Caco-2 (cell line): ENCODE measurements around the gene RNF6. TPM values are rescaled to one million over a fixed set of nuclear protein-coding genes. Genes with fewer than 3 reads are reported as not detected.

ENCODE experiments used
- BruUV-seq: library from RNA; stranded (reverse); fragments of 400-500 nt; replicated peaks from 2 replicates; lab custom pipeline; 2021; lab: Mats Ljungman, UMichigan
- CTCF ChIA-PET: fragments of 300-600 bp; sonication (Branson Sonifier 250); formaldehyde crosslinking; loops from one replicate; lab custom pipeline; 2022; ENCODE audit warnings: antibody characterized with exemption; lab: Charles Lee
- POLR2A ChIA-PET: fragments of 300-600 bp; sonication (Branson Sonifier 250); formaldehyde crosslinking; loops from one replicate; lab custom pipeline; 2022; ENCODE audit warnings: antibody characterized with exemption; lab: Charles Lee
- DNase-seq, 2 experiments: peaks; one replicate each; pipeline versions ENCODE4 v3.0.0 to v3.0.0-alpha.2; 2020 to 2022
- H3K27me3 ChIP-seq: replicated peaks from 2 replicates; pipeline ENCODE4 v1.6.0; 2011; ENCODE audit warnings: low read length; ENCODE audit not compliant: control insufficient read depth, insufficient read depth
- H3K36me3 ChIP-seq: 2 replicates; pipeline ENCODE4 v1.5.1; 2011; ENCODE audit warnings: low read length; ENCODE audit not compliant: control insufficient read depth, insufficient read depth
- H3K4me1 ChIP-seq: fragments of 250-450 bp; sonication (Bioruptor Pico); 2 replicates; pipeline ENCODE4 v1.5.1; 2020; ENCODE audit warnings: mild to moderate bottlenecking
- H3K4me3 ChIP-seq: 2 replicates; pipeline ENCODE4 v1.5.1; 2011; ENCODE audit warnings: low read depth, mild to moderate bottlenecking, control low read depth, low read length
- H3K9me3 ChIP-seq: fragments of 250-450 bp; sonication (Bioruptor Pico); 2 replicates; pipeline ENCODE4 v1.5.1; 2020; ENCODE audit warnings: mild to moderate bottlenecking, moderate library complexity
- H3K27ac Mint-ChIP-seq: one replicate; pipeline ENCODE4 v1.8.0; 2022; ENCODE audit warnings: mixed read lengths; ENCODE audit not compliant: unreplicated experiment
- H3K27me3 Mint-ChIP-seq: one replicate; pipeline ENCODE4 v1.8.0; 2022; ENCODE audit warnings: mixed read lengths; ENCODE audit not compliant: insufficient read depth, unreplicated experiment
- H3K36me3 Mint-ChIP-seq: one replicate; pipeline ENCODE4 v1.8.0; 2022; ENCODE audit warnings: mild to moderate bottlenecking, mixed read lengths; ENCODE audit not compliant: insufficient read depth, unreplicated experiment
- H3K4me1 Mint-ChIP-seq: one replicate; pipeline ENCODE4 v1.8.0; 2022; ENCODE audit warnings: low read depth, mixed read lengths; ENCODE audit not compliant: unreplicated experiment
- H3K4me3 Mint-ChIP-seq: one replicate; pipeline ENCODE4 v1.8.0; 2022; ENCODE audit warnings: mild to moderate bottlenecking, moderate library complexity, mixed read lengths; ENCODE audit not compliant: unreplicated experiment
- H3K9me3 Mint-ChIP-seq: one replicate; pipeline ENCODE4 v1.8.0; 2022; ENCODE audit warnings: mixed read lengths; ENCODE audit not compliant: unreplicated experiment
- intact Hi-C: fragments of 100-400 bp; cut with micrococcal nuclease; formaldehyde crosslinking; loops from one replicate; pipeline ENCODE4 v1.10.0; 2022; ENCODE audit not compliant: unreplicated experiment
- total RNA-seq: library from RNA; stranded (reverse); gene quantifications from 2 replicates; pipeline ENCODE4 v1.2.3, GENCODE V29; 2022
- TF ChIP-seq, protein P1 (sequence below), 2 experiments: fragments of 200-600 bp in 1 of 2; IDR thresholded peaks; 1 replicate in 1 of 2; 2 replicates in 1 of 2; pipeline versions ENCODE4 v1.5.1 to v1.8.0; 2011 to 2022; ENCODE audit warnings: antibody characterized with exemption in 1 of 2, control low read depth in 1 of 2, inconsistent platforms in 1 of 2, low read depth in 1 of 2, low read length in 1 of 2, mild to moderate bottlenecking in 1 of 2, moderate library complexity in 1 of 2; ENCODE audit not compliant: insufficient read depth in 1 of 2, severe bottlenecking in 1 of 2, unreplicated experiment in 1 of 2

RNF6 gene
- total RNA-seq, 1 experiment from 2014 or later: 41.4 TPM

- Mint-ChIP-seq H3K27ac (no peak overlapping the region), H3K9me3 (no peaks in the 10 kb centered on the region), H3K36me3 (no peaks in the 10 kb centered on the region), H3K4me3 (no peak overlapping the region), H3K27me3 (peaks cover 6% of the 10 kb centered on the region), H3K4me1 (no peaks in the 10 kb centered on the region)
- ChIA-PET CTCF (interaction anchor here (0.8 kb wide), 1 partner anchor 426 kb away, joined by 3 read pairs; no protein-coding TSS in a partner anchor), POLR2A (no interaction called here)
- no TSS peak for BruUV-seq
- H3K4me3 ChIP-seq: no peak overlapping the region
- H3K27me3 ChIP-seq: no peaks in the 10 kb centered on the region
- H3K36me3 ChIP-seq: no peaks in the 10 kb centered on the region; the same call in 1 of the 2 replicates
- intact Hi-C loops: no loop called here
- TF ChIP-seq, protein P1, sequence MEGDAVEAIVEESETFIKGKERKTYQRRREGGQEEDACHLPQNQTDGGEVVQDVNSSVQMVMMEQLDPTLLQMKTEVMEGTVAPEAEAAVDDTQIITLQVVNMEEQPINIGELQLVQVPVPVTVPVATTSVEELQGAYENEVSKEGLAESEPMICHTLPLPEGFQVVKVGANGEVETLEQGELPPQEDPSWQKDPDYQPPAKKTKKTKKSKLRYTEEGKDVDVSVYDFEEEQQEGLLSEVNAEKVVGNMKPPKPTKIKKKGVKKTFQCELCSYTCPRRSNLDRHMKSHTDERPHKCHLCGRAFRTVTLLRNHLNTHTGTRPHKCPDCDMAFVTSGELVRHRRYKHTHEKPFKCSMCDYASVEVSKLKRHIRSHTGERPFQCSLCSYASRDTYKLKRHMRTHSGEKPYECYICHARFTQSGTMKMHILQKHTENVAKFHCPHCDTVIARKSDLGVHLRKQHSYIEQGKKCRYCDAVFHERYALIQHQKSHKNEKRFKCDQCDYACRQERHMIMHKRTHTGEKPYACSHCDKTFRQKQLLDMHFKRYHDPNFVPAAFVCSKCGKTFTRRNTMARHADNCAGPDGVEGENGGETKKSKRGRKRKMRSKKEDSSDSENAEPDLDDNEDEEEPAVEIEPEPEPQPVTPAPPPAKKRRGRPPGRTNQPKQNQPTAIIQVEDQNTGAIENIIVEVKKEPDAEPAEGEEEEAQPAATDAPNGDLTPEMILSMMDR (IDR thresholded peaks at IDR 0.05; ENCODE audit: insufficient read depth in 1 of 2, low read depth in 1 of 2, low read length in 1 of 2, severe bottlenecking in 1 of 2, unreplicated experiment in 1 of 2): no peak
- no peak for DNase-seq
- no peaks in the 10 kb centered on the region for H3K4me1 ChIP-seq
- no peaks in the 10 kb centered on the region for H3K9me3 ChIP-seq
Measured at GRCh38 chr13:26179344-26179743, 42.8 kb downstream of the RNF6 start.

DNA sequence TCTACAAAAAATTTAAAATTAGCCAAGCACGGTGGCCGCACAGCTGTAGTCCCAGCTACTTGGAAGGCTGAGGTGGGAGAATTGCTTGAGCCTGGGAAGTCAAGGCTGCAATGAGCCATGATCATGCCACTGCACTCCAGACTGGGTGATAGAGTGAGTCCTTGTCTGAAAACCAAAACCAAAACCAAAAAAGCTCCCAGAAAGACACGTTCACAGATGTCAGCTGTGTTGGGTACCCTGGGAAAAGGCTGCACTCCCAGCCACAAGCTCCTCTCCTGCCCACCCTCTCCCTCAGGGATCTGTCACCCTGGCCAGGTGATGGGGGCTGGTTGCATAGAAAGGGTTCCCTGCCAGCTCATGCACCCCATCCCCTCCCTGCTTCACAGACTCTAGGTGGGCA is 53.3 kb downstream of the RNF6 start:
- POLR2A ChIA-PET: no interaction called here
- no TSS peak for BruUV-seq
- no peaks in the 10 kb centered on the region for H3K4me1 Mint-ChIP-seq
- H3K9me3 Mint-ChIP-seq: no peaks in the 10 kb centered on the region
- no peak for DNase-seq
- TF ChIP-seq, protein P1 (IDR thresholded peaks at IDR 0.05; ENCODE audit: insufficient read depth in 1 of 2, low read depth in 1 of 2, low read length in 1 of 2, severe bottlenecking in 1 of 2, unreplicated experiment in 1 of 2): no peak
- CTCF ChIA-PET: no interaction called here
- no peaks in the 10 kb centered on the region for H3K36me3 Mint-ChIP-seq
- no peaks in the 10 kb centered on the region for H3K9me3 ChIP-seq
- H3K27me3 Mint-ChIP-seq: peaks cover 25% of the 10 kb centered on the region
- no peak overlapping the region for H3K4me3 ChIP-seq
- no peaks in the 10 kb centered on the region for H3K36me3 ChIP-seq
- no peaks in the 10 kb centered on the region for H3K4me1 ChIP-seq
- no peak overlapping the region for H3K4me3 Mint-ChIP-seq
- H3K27me3 ChIP-seq: 0 out of 2 replicates have a peak, but pooled peaks cover 1% of the 10 kb centered on the region
- H3K27ac Mint-ChIP-seq: no peak overlapping the region
- intact Hi-C loops: no loop called here

DNA sequence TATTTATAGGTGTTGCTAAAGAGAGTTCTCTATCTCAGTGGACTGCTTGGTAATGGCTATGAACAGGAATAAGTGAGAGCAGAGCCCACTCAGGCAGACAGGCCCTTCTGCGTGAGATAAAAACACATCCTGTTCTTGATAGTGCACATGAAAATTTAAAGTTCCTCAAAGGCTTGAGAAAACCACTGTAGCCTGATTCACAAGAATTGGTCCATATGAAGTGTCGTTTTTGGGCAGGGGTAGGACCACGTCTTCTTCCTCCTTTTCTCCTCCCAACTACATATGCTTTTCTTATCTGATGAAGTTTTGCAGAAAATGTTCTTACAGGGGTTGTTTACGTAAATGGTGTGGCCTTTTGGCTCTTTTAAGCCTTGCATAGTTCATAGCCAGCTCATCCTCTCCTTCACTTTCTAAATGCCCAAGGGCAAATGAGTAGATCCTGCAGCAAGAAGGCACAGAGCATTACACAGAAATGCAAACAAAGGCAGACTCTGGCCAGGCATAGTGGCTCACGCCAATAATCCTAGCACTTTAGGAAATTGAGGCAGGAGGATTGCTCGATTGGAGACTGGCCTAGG is 53.8 kb downstream of the RNF6 start:
- Mint-ChIP-seq H3K36me3 (no peaks in the 10 kb centered on the region), H3K4me1 (no peaks in the 10 kb centered on the region), H3K9me3 (no peaks in the 10 kb centered on the region), H3K4me3 (no peak overlapping the region), H3K27me3 (peaks cover 23% of the 10 kb centered on the region), H3K27ac (no peak overlapping the region)
- no peaks in the 10 kb centered on the region for H3K4me1 ChIP-seq
- H3K27me3 ChIP-seq: 0 out of 2 replicates have a peak, but pooled peaks cover 1% of the 10 kb centered on the region
- H3K9me3 ChIP-seq: no peaks in the 10 kb centered on the region
- TF ChIP-seq, protein P1 (IDR thresholded peaks at IDR 0.05; ENCODE audit: insufficient read depth in 1 of 2, low read depth in 1 of 2, low read length in 1 of 2, severe bottlenecking in 1 of 2, unreplicated experiment in 1 of 2): no peak
- H3K36me3 ChIP-seq: no peaks in the 10 kb centered on the region
- DNase-seq: no peak
- no TSS peak for BruUV-seq
- intact Hi-C loops: no loop called here
- POLR2A ChIA-PET: no interaction called here
- CTCF ChIA-PET: no interaction called here
- H3K4me3 ChIP-seq: no peak overlapping the region
